HepG2 (cell line): ENCODE measurements around the gene WNK1. TPM values are rescaled to one million over a fixed set of nuclear protein-coding genes. Genes with fewer than 3 reads are reported as not detected.
A peak's percentile ranks its signal among the peaks of the same experiment; 100 is the strongest.

ENCODE experiments used
- ARID2 ChIP-seq: sonication (generic); formaldehyde crosslinking; IDR thresholded peaks from 2 replicates; pipeline ENCODE4 v1.8.1; 2022; ENCODE audit warnings: mild to moderate bottlenecking, missing genetic modification reagents, borderline replicate concordance
- GATAD1 ChIP-seq: IDR thresholded peaks from 2 replicates; pipeline ENCODE4 v1.6.1; 2016; ENCODE audit warnings: missing genetic modification reagents, missing compliant biosample characterization
- HOXA7 ChIP-seq: sonication (generic); formaldehyde crosslinking; IDR thresholded peaks from 2 replicates; pipeline ENCODE4 v1.8.1; 2022; ENCODE audit warnings: mild to moderate bottlenecking, missing genetic modification reagents, moderate library complexity
- KDM5B ChIP-seq: sonication (generic); formaldehyde crosslinking; IDR thresholded peaks from 2 replicates; pipeline ENCODE4 v1.4.0; 2020; ENCODE audit warnings: missing genetic modification reagents, mild to moderate bottlenecking, borderline replicate concordance
- KMT2B ChIP-seq: IDR thresholded peaks from 2 replicates; pipeline ENCODE4 v1.6.1; 2016; ENCODE audit warnings: missing genetic modification reagents, missing compliant biosample characterization
- MEIS2 ChIP-seq: sonication (generic); formaldehyde crosslinking; IDR thresholded peaks from 2 replicates; pipeline ENCODE4 v1.9.0; 2021; ENCODE audit warnings: mild to moderate bottlenecking, missing genetic modification reagents
- MYPOP ChIP-seq: sonication (generic); formaldehyde crosslinking; IDR thresholded peaks from 2 replicates; pipeline ENCODE4 v1.8.1; 2023; ENCODE audit warnings: mild to moderate bottlenecking, moderate library complexity, missing genetic modification reagents
- PBX3 ChIP-seq: sonication (generic); formaldehyde crosslinking; IDR thresholded peaks from 2 replicates; pipeline ENCODE4 v1.8.1; 2023; ENCODE audit warnings: missing genetic modification reagents, inconsistent platforms, borderline replicate concordance
- RAD21 ChIP-seq: fragments of 450-650 bp; formaldehyde crosslinking; IDR thresholded peaks from 2 replicates; pipeline ENCODE4 v1.5.0; 2020; ENCODE audit warnings: mild to moderate bottlenecking
- RFX1 ChIP-seq: fragments of 450-650 bp; IDR thresholded peaks from 2 replicates; pipeline ENCODE4 v1.6.1; 2017
- SALL1 ChIP-seq: sonication (generic); formaldehyde crosslinking; IDR thresholded peaks from 2 replicates; pipeline ENCODE4 v1.8.0; 2022; ENCODE audit warnings: mild to moderate bottlenecking, missing genetic modification reagents
- SRSF9 ChIP-seq: fragments of 200-400 bp; formaldehyde crosslinking; IDR thresholded peaks from 2 replicates; pipeline ENCODE4 v1.6.1; 2018; ENCODE audit warnings: borderline replicate concordance, mild to moderate bottlenecking, low read depth, low read length; ENCODE audit not compliant: insufficient read depth, poor library complexity, severe bottlenecking
- SRY ChIP-seq: sonication (generic); formaldehyde crosslinking; IDR thresholded peaks from 2 replicates; pipeline ENCODE4 v1.8.0; 2022; ENCODE audit warnings: mild to moderate bottlenecking, missing genetic modification reagents
- TMF1 ChIP-seq: sonication (generic); formaldehyde crosslinking; IDR thresholded peaks from 2 replicates; pipeline ENCODE4 v1.8.1; 2022; ENCODE audit warnings: low read depth, missing genetic modification reagents
- TOPORS ChIP-seq: sonication (generic); formaldehyde crosslinking; IDR thresholded peaks from 2 replicates; pipeline ENCODE4 v1.8.0; 2023; ENCODE audit warnings: mild to moderate bottlenecking, missing genetic modification reagents
- ZBTB3 ChIP-seq: sonication (generic); formaldehyde crosslinking; IDR thresholded peaks from 2 replicates; pipeline ENCODE4 v1.4.0; 2020; ENCODE audit warnings: low read depth, mild to moderate bottlenecking, moderate library complexity, missing genetic modification reagents, borderline replicate concordance
- ZBTB42 ChIP-seq: sonication (generic); formaldehyde crosslinking; IDR thresholded peaks from 2 replicates; pipeline ENCODE4 v1.5.0; 2020; ENCODE audit warnings: mild to moderate bottlenecking, missing genetic modification reagents
- ZBTB7A ChIP-seq: sonication (generic); formaldehyde crosslinking; IDR thresholded peaks from 2 replicates; pipeline ENCODE4 v1.8.0; 2022; ENCODE audit warnings: mild to moderate bottlenecking, missing genetic modification reagents
- ZNF138 ChIP-seq: sonication (generic); formaldehyde crosslinking; IDR thresholded peaks from 2 replicates; pipeline ENCODE4 v1.5.0; 2020; ENCODE audit warnings: mild to moderate bottlenecking, low read depth, missing genetic modification reagents
- ZNF567 ChIP-seq: sonication (generic); formaldehyde crosslinking; IDR thresholded peaks from 2 replicates; pipeline ENCODE4 v1.8.1; 2023; ENCODE audit warnings: mild to moderate bottlenecking, missing genetic modification reagents, borderline replicate concordance
- ZNF660 ChIP-seq: sonication (generic); formaldehyde crosslinking; IDR thresholded peaks from 2 replicates; pipeline ENCODE4 v1.5.1; 2020; ENCODE audit warnings: mild to moderate bottlenecking, low read depth, missing genetic modification reagents, borderline replicate concordance
- ZNF747 ChIP-seq: sonication (generic); formaldehyde crosslinking; IDR thresholded peaks from 2 replicates; pipeline ENCODE4 v1.8.1; 2023; ENCODE audit warnings: missing genetic modification reagents, mild to moderate bottlenecking, borderline replicate concordance
- ZNF768 ChIP-seq: sonication (generic); formaldehyde crosslinking; IDR thresholded peaks from 2 replicates; pipeline ENCODE4 v1.4.0; 2020; ENCODE audit warnings: missing genetic modification reagents
- ZSCAN25 ChIP-seq: sonication (generic); formaldehyde crosslinking; IDR thresholded peaks from 2 replicates; pipeline ENCODE4 v1.8.0; 2022; ENCODE audit warnings: mild to moderate bottlenecking, missing genetic modification reagents
- ZSCAN30 ChIP-seq: sonication (generic); formaldehyde crosslinking; IDR thresholded peaks from 2 replicates; pipeline ENCODE4 v1.5.0; 2020; ENCODE audit warnings: mild to moderate bottlenecking, missing genetic modification reagents
- ZXDC ChIP-seq: sonication (generic); formaldehyde crosslinking; IDR thresholded peaks from 2 replicates; pipeline ENCODE4 v1.5.0; 2020; ENCODE audit warnings: mild to moderate bottlenecking, missing genetic modification reagents
- polyA plus RNA-seq, 8 experiments: library from polyadenylated mRNA; depleted of rRNA in 3 of 8; stranded (reverse) in 7 of 8; unstranded in 1 of 8; fragments of >200 nt; fragmentation: Illumina TruSeq in 4 of 8; extraction: Trizol in 4 of 8; gene quantifications; 2 replicates each; pipeline versions ENCODE4 v1.2.1 to v1.2.3, GENCODE V29; 2011 to 2016; ENCODE audit warnings: low read depth in 4 of 8, missing spikeins in 1 of 8, mixed read lengths in 1 of 8; ENCODE audit not compliant: insufficient read depth in 1 of 8
- total RNA-seq, 5 experiments: library from RNA; depleted of rRNA; stranded (reverse); fragments of >200 nt; fragmentation: Illumina TruSeq; extraction: Trizol; gene quantifications; 2 replicates each; pipeline ENCODE4 v1.2.3, GENCODE V29; 2016; ENCODE audit warnings: low read depth in 1 of 5

Gene WNK1
- total and polyA plus RNA-seq, 2 of the 13 experiments (the other 11 are each of a cell fraction or from before 2014, with no cell fraction given) = 31.1 to 54.8 TPM

- TF ChIP-seq ZXDC (CRISPR knock-in tag) (peak; percentile 67; the same call in 1 of the 2 replicates), SRY (peak; percentile 83), PBX3 (CRISPR knock-in tag) (no peak), ARID2 (CRISPR knock-in tag) (no peak), SALL1 (peak; percentile 93), ZNF768 (CRISPR knock-in tag) (peak; percentile 74; the same call in 1 of the 2 replicates), ZBTB3 (CRISPR knock-in tag) (0 out of 2 replicates have a peak, but pooled peaks have one; percentile 23), SRSF9 (no peak), KMT2B (CRISPR knock-in tag) (peak; percentile 94), GATAD1 (CRISPR knock-in tag) (peak; percentile 64), MYPOP (CRISPR knock-in tag) (peak; percentile 98), TMF1 (no peak), ZNF660 (no peak), ZNF138 (CRISPR knock-in tag) (0 out of 2 replicates have a peak, but pooled peaks have one; percentile 38), RAD21 (CRISPR knock-in tag) (peak; percentile 94), KDM5B (CRISPR knock-in tag) (peak; percentile 97), ZSCAN25 (CRISPR knock-in tag) (peak; percentile 72; the same call in 1 of the 2 replicates), ZNF747 (CRISPR knock-in tag) (peak; percentile 90; the same call in 1 of the 2 replicates), HOXA7 (no peak), ZSCAN30 (no peak), RFX1 (no peak), TOPORS (CRISPR knock-in tag) (0 out of 2 replicates have a peak, but pooled peaks have one; percentile 67), ZBTB42 (peak; percentile 77; the same call in 1 of the 2 replicates), MEIS2 (CRISPR knock-in tag) (peak; percentile 82; the same call in 1 of the 2 replicates), ZBTB7A (CRISPR knock-in tag) (peak; percentile 87), ZNF567 (CRISPR knock-in tag) (no peak)
These were observed 984 bp upstream of the WNK1 start (continued) for GRCh38 chr12:751192-751998.
